ELR (cell line): ENCODE results near the gene NUDT12.
A peak's percentile ranks its signal among the peaks of the same experiment; 100 is the strongest.

Experiments
- DNase-seq: peaks from one replicate; pipeline ENCODE4 v3.0.0-alpha.2; 2015; ENCODE audit warnings: low read depth

NUDT12 gene

DNA sequence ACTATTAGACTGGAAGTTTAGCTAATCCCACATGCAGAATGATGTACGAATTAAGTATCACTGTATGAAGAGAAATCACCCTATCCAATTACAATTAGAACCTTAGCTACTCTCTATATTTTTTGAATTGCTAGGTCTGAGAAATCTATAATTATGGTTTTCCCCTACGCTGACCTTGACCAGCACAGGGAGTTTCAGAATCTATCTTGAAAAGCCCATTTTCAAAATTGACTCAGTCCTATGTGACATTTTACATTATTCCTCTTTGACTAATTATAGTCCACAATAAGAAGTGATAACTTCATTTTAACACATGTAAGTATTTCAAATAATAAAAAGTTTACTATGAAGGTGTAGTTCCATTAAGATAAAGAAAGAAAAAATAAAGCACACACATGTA lies 21.5 kb downstream of the NUDT12 start:
- DNase-seq, result no peak

DNA sequence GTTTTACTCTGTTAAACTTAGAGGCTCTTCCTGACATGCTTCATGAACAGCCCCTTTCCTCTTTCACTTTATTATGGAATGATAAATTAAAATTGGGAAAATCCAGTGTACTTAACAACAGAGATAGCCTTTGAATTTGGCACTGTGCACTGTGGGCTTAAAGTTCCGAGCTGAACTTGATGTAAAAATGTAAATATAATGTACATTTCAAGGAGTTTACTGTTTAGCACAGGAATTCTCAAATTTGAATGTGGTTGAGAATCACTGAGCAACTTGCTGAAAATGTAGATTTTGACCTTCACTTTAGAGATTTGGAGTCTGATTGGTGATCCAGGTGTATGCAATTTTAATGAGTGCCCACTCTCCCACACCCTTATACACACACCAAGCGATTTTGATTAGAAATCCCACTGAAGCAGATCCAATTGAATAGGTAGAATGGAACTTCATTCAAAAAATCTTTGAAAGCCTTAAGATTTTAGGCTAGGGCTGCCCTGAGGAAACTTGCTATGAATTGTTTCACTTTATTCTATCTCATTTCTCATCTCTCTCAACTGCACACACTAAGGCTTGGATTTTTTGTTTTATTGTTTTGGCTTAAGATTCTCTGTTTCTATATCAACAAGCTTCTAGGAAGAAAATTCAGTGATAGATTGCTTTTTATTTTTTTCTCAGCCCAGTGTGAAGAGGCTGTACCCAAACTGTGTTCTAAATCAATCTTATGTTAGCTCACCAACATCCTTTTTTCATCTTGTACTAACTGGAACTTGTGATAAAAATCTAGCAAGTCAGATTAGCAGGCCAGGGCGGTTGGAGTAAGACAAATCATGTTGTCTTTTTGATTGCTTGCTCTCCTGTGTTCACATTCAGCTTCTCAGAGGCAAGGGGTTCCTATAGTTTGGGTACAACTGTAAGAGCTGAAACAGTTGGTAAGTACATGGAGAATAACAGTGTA lies 22.9 kb downstream of the NUDT12 start:
- no peak for DNase-seq

DNA sequence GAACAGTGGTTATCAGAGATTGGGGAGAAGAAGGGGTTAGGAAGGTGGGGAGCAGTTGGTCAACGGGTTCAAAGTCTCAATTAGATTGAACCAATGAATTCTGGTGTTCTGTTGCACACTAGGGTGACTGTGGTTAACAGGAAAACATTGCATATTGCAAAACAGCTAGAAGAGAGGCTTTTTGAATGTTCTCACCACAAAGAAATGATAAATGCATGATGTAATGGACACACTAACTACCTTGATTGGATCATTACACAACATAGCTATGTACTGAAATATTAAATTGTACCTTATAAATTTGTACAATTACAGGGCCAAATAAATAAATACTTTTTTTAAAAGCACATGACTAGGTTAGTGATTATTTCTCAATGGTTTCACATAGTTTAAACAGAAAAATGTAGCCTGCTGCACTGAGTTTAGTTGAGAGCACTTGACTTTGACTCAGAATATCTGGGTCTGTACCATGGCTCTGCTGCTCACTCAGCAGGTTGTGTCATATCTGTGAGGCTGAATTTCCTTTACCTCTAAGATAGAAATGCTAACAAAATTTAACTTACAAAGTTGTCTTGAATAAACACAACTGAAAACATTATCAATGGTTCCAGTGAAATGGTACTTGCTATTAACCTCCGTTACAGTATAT lies 30.4 kb downstream of the NUDT12 start:
- peak; percentile 14 for DNase-seq

DNA sequence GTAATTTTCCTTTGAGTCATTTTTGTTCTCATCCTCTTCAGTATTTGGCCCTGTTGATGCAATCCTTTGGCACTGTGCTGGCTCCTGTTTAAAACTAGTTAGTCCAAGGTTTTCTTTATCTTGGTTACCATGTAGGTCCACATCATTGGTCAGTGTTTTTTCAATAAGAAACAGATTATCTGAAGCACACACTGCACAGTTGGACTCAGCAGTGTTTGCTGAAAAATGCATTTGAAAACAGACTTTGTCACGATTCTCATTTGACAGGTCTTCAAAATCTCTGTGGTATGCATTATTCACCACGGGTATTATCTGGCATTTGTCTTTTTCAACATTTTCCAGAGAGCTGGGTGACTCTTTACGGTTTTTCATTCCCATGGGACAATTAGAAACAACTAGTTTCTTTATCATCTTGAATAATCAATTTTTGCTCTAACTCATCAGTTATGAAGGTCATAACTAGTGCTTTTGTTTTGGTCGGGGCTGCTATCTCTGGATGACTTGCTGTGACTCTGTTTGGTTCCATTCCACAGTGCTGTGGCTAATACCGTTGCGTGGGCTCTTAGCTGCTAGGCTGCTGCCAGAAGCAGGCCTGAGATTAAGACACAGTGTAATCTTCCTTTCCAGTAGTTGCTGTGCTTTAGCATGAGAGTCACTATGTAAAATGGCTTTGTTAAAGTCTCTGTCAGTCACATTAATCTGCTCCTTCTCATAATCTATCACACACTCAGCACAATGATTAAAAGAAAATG lies 36.2 kb downstream of the NUDT12 start:
- DNase-seq, result no peak

DNA sequence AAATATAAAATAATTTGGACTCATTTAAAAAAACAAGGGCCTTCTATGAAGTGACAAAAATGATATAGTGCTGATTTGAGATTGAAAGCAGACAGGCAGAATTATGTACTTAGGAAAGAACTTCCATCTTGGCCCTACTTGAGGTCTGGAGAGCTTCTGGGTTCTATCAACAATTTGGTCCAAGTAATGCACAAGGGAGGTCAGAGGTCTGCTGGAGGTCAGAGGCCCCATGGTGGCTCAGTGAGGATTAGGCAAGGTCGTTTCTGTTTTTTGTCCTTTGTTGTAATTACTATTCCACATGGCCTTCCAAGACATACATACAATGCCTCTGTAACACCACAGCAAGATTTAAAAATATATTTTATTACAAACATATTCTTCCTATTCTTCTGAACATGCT lies 37.2 kb downstream of the NUDT12 start:
- DNase-seq, result no peak

DNA sequence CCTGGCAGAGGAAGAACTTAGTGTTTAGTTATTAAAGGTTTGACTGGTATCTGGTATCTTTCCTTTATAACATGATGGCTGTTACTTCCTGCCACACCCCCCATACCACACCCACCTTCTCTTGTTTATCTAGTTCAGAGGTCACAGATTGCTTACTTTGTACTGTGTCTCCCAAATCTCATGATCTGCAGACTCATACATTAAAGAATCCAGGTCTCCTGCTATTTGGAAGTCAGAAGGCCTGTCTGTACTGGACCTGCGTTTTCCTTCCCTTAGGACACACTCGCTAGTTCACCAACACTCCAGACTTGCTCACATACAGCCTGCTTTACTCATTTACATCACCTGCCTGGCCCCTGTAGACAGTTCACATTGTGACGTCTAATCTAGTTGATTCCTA lies 39.3 kb downstream of the NUDT12 start:
- DNase-seq, result peak; percentile 13

DNA sequence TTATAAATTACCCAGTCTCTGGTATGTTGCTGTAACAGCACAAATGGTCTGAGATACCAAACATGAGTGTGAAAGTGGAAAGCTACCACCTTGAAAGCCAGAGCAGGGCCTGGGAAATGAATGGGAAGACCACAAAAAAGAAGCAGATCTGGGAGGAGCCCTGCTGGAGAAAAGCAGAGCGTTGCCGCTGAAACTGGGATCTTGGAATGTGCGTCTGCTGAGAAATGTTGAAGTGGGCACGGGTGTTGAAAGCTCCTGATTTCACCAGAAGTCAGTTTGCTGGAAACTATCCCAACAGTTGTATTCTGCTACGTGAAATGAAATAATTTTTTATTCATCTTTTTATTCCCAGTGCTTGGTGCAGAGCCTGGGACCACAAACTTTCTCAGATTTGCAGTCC lies 40.0 kb downstream of the NUDT12 start:
- no peak for DNase-seq

DNA sequence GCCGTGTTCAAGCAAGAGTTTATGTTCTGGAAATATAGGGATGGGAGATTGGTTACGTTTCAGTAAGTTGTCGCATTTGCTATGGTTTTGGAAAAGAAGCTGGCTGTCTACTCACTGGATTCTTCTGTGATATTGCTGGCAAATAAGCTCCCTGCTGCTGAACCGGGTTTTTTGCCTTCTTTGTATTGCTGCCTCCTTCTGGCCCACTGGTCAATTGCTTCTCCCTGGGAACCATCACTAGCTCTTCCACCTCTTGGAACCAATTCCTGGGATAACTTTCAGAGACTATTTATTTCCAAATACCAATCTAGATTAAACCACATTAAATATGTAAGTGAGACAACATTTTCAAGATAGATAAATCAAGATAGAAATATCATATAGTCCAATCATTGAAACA lies 43.0 kb downstream of the NUDT12 start:
- peak; percentile 37 for DNase-seq

DNA sequence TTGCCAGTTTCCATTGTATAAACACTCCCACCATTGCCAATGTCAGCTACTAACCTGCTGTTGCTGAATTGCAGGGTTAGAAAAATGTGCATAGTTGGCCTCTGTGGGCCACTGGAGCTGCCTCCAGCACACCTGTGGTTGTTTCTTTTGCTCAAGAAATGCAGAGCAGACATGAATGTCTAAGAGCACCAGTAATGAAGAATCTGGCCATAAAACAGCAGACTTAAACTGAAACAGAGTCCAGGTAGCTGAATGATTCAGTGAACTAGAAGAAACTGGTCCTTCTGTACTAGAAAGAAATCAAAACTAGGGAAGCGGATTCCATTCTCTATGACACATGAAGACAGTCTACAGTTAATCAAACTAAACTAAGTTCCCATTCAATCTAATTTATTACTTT lies 48.2 kb downstream of the NUDT12 start:
- no peak for DNase-seq

DNA sequence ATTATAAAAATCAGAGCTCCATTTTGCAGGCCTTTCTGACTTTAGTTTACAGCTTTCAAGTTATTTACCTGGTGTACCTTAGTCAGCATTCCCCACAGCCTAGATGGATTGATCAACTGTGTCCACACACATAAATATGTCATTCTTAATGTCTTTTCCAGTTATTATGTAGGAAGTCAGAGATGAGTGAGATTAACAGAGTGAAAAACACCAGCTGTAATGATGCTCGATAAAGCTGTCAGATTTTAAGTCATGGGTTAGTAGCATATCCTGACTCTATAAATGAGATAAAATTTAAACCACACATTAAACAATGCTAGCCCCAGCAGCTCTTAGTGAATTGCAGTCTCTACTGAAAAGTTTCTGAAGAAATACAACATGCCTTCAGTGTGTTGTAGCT lies 48.9 kb downstream of the NUDT12 start:
- no peak for DNase-seq

DNA sequence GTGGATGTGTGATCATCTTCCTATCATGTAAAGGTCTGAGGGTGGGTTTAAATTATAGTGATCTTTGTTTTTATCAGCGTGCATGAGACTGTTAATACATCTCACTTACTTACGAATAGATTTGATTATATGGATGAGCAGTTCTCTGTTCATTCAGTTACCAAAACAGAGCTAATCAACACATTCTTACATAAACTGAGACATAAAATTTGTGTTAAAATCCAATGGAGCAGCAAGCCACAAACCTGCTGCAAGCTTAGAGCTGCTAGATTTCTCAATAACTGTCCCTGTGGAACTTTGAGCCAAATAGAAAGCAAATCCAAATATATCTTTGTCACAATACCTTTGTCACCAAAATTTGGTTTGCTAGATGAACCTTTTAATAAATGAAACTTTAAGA lies 50.1 kb downstream of the NUDT12 start:
- no peak for DNase-seq

DNA sequence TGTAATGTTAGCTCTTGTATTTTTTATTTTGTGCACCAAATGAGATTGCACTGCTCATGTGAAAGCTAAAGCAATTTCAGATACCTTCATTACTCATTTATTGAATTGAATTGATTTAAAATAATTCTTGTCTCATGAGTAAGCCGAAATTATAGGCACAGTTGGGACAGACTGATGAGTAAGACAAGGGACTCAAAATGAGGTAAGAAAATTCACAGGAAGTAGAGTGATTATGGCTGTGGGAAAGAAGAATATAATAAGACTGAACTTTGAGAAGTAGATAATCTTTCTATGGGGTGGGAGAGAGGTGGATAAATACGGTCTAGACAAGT lies 51.1 kb downstream of the NUDT12 start:
- DNase-seq, result peak; percentile 89

DNA sequence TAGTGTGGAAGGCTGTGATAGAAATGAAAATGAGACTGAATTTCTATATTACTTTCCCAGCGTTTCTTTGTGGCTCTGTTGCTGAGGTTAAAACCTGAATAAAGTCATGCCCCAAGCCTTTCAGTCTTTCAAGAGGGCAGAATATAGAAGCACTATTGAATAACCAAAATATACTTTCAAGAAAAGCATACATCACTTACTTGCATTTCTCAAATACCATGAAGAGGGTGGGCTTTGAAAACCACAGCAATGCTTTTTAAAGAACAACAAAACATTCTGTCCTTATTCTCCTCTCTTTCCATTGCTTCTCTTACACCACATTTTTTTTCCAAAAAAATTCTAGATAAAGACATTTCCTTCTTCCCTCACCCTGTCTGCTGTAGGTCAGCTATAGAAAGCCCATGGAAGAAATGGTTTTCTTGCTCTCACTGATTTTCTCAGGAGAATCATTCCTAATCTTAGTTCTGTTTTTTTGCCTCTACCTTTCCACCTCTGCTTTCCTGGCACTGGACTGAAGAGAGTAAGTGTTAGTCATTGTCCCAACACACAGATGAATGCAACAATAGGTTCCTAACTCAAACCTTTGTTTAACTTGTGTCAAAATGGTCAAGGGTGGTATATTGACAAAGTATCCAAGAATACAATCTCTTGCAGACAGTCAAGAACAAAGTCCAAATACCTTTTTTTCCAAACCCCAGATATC lies 51.6 kb downstream of the NUDT12 start:
- DNase-seq, result peak; percentile 16

- peak; percentile 83 for DNase-seq
Measured at GRCh38 chr5:103505581-103506305, 56.8 kb downstream of the NUDT12 start.

DNA sequence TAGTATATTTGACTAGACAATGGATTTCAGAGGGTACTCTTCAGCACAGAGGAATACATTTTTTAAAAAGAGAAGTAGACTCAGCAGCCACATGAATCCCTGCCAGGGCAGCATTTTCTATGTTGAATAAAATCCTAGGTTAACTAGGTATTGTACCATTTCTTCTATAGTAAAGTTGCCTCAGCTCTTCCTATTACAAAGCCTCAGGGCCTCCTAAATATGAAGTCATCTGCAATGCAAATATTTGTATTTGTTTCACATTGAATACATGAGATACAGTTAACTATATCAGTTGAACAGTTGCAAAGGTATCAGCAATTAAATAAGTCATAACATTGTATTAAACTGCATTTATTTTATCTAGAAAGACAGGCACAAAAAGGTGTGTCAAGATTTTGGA lies 59.5 kb downstream of the NUDT12 start:
- DNase-seq, result no peak

- no peak for DNase-seq
Measured at GRCh38 chr5:103502662-103503061, 59.9 kb downstream of the NUDT12 start.
